Ascending aorta (tissue), 2 donors: ENCODE data around the gene TTF2. TPM values are rescaled to one million over a fixed set of nuclear protein-coding genes. Genes with fewer than 3 reads are reported as not detected.

ENCODE experiments used
- DNase-seq, 2 donors: peaks; one replicate each; pipeline ENCODE4 v3.0.0-alpha.2; 2019; ENCODE audit warnings: low spot score in 2 of 2
- H3K27ac ChIP-seq, 2 donors: fragments of 200-600 bp; sonication (generic); one replicate each; pipeline ENCODE4 v1.5.1; 2016 to 2017; ENCODE audit warnings: mild to moderate bottlenecking in 1 of 2
- H3K27me3 ChIP-seq: fragments of 200-600 bp; sonication (generic); one replicate; pipeline ENCODE4 v1.5.1; 2017
- H3K36me3 ChIP-seq, 2 donors: fragments of 200-600 bp; sonication (generic); one replicate each; pipeline ENCODE4 v1.5.1; 2016
- H3K4me1 ChIP-seq, 2 donors: fragments of 200-600 bp; sonication (generic); one replicate each; pipeline ENCODE4 v1.5.1; 2016 to 2017; ENCODE audit warnings: mild to moderate bottlenecking in 1 of 2
- H3K4me3 ChIP-seq, 2 donors: fragments of 200-600 bp; sonication (generic); one replicate each; pipeline ENCODE4 v1.5.1; 2016 to 2017; ENCODE audit warnings: mild to moderate bottlenecking in 1 of 2
- H3K9me3 ChIP-seq, 2 donors: fragments of 200-600 bp; sonication (generic); one replicate each; pipeline ENCODE4 v1.5.1; 2016
- intact Hi-C: fragments of 100-400 bp; cut with DNase I; formaldehyde crosslinking; loops from one replicate; pipeline ENCODE4 v1.15.1; 2023
- total RNA-seq: library from RNA; depleted of rRNA; stranded (reverse); fragments of >200 nt; gene quantifications from one replicate; pipeline ENCODE4 v1.1.0, GENCODE V29; 2016
- TF ChIP-seq, protein P1 (sequence below), 3 experiments: fragments of 200-600 bp in 2 of 3; fragments of 450-650 bp in 1 of 3; sonication (generic) in 2 of 3; IDR thresholded peaks; one replicate each; pipeline ENCODE4 v1.5.1; 2016 to 2019; ENCODE audit warnings: antibody characterized with exemption in 3 of 3, mild to moderate bottlenecking in 1 of 3, moderate library complexity in 1 of 3

TTF2 gene
- total RNA-seq, 1 donor from 2014 or later: 4.4 TPM

DNA sequence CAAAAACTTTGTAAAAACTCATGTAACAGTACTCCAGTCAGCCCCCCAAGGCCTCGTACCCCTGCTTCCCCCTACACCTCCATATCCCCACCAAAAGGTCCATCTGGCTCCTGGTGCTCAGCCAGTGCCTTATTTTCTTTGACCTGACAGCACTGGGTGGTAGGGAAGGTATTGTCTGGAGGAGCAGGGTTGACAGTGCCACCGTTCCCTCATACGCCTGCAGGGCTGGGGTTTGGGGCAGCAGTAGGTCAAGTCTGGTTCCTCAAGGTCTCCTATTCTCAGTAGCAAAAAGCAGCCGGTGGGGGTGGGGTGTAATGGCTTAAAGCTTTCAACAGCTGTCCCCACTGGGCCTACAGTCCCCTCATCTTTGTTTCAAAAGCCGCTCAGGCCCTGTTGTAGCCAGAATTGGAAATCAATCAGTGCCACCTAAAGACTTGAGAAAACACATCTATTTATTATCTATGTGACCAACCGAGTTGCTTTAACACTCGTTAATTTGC is 25.3 kb upstream of the TTF2 start:
- H3K4me1 ChIP-seq: no peaks in the 10 kb centered on the region
- no peak overlapping the region for H3K4me3 ChIP-seq
- no peak overlapping the region for H3K27ac ChIP-seq
- intact Hi-C loops: no loop called here
- no peaks in the 10 kb centered on the region for H3K27me3 ChIP-seq
- no peak for DNase-seq
- H3K9me3 ChIP-seq: no peaks in the 10 kb centered on the region
- H3K36me3 ChIP-seq: no peaks in the 10 kb centered on the region
- TF ChIP-seq, protein P1, sequence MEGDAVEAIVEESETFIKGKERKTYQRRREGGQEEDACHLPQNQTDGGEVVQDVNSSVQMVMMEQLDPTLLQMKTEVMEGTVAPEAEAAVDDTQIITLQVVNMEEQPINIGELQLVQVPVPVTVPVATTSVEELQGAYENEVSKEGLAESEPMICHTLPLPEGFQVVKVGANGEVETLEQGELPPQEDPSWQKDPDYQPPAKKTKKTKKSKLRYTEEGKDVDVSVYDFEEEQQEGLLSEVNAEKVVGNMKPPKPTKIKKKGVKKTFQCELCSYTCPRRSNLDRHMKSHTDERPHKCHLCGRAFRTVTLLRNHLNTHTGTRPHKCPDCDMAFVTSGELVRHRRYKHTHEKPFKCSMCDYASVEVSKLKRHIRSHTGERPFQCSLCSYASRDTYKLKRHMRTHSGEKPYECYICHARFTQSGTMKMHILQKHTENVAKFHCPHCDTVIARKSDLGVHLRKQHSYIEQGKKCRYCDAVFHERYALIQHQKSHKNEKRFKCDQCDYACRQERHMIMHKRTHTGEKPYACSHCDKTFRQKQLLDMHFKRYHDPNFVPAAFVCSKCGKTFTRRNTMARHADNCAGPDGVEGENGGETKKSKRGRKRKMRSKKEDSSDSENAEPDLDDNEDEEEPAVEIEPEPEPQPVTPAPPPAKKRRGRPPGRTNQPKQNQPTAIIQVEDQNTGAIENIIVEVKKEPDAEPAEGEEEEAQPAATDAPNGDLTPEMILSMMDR (IDR thresholded peaks at IDR 0.05): no peak

GRCh38 chr1:117036018-117036461 is 24.1 kb upstream of the TTF2 start:
- intact Hi-C loops: no loop called here
- H3K4me3 ChIP-seq: no peak overlapping the region

DNA sequence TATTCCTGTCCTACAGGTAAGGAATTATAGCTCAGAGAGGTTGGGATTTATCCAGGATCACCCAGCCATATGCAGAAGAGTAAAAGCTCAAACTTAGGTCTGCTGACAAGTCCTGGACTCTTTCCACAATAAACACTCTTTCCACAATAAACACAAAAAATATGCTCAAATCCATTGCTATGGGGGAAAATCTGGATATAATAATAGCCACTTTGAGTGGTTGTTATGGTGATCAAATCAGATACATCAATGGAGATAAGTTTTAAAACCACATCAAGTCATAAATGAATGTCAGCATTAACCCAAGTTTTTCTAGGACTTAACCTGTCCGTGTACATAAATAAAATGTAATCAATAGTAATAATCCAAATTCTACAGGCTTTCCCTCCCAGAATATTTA is 22.3 kb upstream of the TTF2 start:
- H3K27me3 ChIP-seq: no peaks in the 10 kb centered on the region
- no peaks in the 10 kb centered on the region for H3K36me3 ChIP-seq
- no peak for DNase-seq
- H3K27ac ChIP-seq: no peak overlapping the region
- H3K4me1 ChIP-seq: no peaks in the 10 kb centered on the region
- H3K4me3 ChIP-seq: no peak overlapping the region
- H3K9me3 ChIP-seq: no peaks in the 10 kb centered on the region
- TF ChIP-seq, protein P1 (IDR thresholded peaks at IDR 0.05): no peak
- intact Hi-C loops: no loop called here

More at GRCh38 chr1:117036018-117036461, 24.1 kb upstream of the TTF2 start:
- H3K27me3 ChIP-seq: no peaks in the 10 kb centered on the region
- no peaks in the 10 kb centered on the region for H3K4me1 ChIP-seq
- no peak for DNase-seq
- H3K9me3 ChIP-seq: no peaks in the 10 kb centered on the region
- no peak overlapping the region for H3K27ac ChIP-seq
- no peaks in the 10 kb centered on the region for H3K36me3 ChIP-seq
- TF ChIP-seq, protein P1 (IDR thresholded peaks at IDR 0.05): no peak

GRCh38 chr1:117038236-117038635 is 21.9 kb upstream of the TTF2 start:
- no peaks in the 10 kb centered on the region for H3K9me3 ChIP-seq
- no peaks in the 10 kb centered on the region for H3K4me1 ChIP-seq
- no peaks in the 10 kb centered on the region for H3K36me3 ChIP-seq
- H3K27me3 ChIP-seq: no peaks in the 10 kb centered on the region
- TF ChIP-seq, protein P1 (IDR thresholded peaks at IDR 0.05): no peak
- no peak overlapping the region for H3K27ac ChIP-seq
- intact Hi-C loops: no loop called here
- no peak for DNase-seq
- H3K4me3 ChIP-seq: no peak overlapping the region

GRCh38 chr1:117044217-117044616 is 15.9 kb upstream of the TTF2 start:
- no peaks in the 10 kb centered on the region for H3K4me1 ChIP-seq
- intact Hi-C loops: no loop called here
- DNase-seq: no peak
- H3K9me3 ChIP-seq: no peaks in the 10 kb centered on the region
- no peak overlapping the region for H3K4me3 ChIP-seq
- TF ChIP-seq, protein P1 (IDR thresholded peaks at IDR 0.05): no peak
- H3K27me3 ChIP-seq: no peaks in the 10 kb centered on the region
- no peaks in the 10 kb centered on the region for H3K36me3 ChIP-seq
- H3K27ac ChIP-seq: no peak overlapping the region

GRCh38 chr1:117045644-117046043 is 14.5 kb upstream of the TTF2 start:
- Histone ChIP-seq H3K36me3 (no peaks in the 10 kb centered on the region), H3K27ac (no peak overlapping the region), H3K4me3 (no peak overlapping the region), H3K27me3 (no peaks in the 10 kb centered on the region), H3K4me1 (no peaks in the 10 kb centered on the region), H3K9me3 (no peaks in the 10 kb centered on the region)
- TF ChIP-seq, protein P1 (IDR thresholded peaks at IDR 0.05): no peak
- intact Hi-C loops: no loop called here
- no peak for DNase-seq
